GM19372 (cell line): Measurements from ENCODE around the gene KNG1.
"Not testable (repeated sequence)": the region's sequence is repeated elsewhere in the genome, so short reads cannot be mapped to it uniquely, and the experiment has no call there.

Experiments used
- ATAC-seq: cut with Tn5 transposase; IDR thresholded peaks from one replicate; pipeline ENCODE4 v1.9.1; 2021; ENCODE audit warnings: mild to moderate bottlenecking, low read depth, moderate library complexity; ENCODE audit not compliant: unreplicated experiment

KNG1 gene

DNA sequence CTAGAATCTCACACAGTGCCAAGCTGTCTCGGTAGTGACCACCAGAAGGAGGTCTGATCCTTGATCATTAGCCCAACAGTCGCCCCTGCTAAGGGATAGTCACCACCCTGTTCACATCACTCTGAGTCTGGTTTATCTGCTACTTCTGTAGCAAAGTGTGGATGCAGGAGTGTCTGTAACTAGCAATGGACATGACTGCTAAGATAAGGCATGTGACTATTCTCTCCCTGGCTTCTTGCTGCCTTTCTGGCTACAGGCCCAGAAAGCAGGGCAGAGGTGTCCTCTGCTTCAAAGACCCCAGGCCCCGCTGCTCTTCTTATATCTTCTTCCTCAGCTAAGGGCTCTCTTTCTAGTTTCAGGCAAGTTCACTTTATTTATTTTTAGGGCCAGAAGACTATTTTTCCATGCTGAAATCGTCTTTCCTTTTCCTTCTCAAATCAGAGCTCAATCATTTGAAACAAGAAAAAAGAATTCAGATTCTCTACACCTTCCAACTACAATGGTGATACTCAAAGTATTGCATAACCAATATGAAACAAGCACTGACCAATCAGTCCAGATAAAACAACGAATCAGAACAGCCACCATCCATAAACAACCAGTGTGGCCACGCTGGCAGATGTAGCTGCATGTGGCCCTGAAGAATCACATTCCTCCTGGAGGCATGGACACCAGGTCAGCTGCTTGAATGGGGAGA is 8.0 kb upstream of the KNG1 start:
- ATAC-seq: no peak

DNA sequence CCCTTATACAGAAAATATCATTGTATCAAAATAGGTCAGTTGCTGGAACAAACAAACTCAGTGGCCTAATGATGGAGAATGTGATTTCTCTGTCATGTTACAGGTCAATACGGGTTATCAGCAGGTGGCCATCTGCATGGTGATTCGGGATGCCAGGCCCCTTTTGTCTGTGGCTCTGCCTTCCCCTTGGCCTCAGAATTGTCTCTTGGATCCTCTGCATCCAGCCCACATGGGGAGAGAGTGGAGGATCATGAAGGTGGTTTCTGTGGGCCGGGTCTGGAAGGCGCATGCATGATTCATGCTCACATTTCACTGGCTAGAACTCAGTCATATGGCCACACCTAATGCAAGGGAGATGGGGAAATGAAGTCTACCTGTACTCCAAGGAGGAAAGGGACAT is 6.5 kb upstream of the KNG1 start:
- ATAC-seq: not testable (repeated sequence)

DNA sequence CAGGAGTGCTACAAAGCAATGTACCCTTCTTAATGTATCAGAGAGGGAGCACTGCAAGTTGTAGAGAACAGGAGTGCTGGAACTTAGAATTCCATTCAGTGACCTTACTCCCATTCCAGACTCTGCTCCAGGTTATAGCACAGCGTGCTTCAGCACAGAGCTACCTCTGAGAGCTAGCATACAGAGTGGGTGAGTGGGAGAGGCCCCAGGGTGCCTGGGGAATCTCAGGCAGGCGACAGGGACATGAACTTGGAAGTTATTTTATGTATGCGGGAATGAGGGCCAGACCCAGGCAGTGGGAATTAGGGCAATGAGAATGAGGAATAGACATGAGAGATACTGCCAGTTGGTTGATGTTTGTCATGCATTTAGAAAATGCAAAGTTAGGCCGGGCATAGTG is 3.7 kb upstream of the KNG1 start:
- no peak for ATAC-seq

DNA sequence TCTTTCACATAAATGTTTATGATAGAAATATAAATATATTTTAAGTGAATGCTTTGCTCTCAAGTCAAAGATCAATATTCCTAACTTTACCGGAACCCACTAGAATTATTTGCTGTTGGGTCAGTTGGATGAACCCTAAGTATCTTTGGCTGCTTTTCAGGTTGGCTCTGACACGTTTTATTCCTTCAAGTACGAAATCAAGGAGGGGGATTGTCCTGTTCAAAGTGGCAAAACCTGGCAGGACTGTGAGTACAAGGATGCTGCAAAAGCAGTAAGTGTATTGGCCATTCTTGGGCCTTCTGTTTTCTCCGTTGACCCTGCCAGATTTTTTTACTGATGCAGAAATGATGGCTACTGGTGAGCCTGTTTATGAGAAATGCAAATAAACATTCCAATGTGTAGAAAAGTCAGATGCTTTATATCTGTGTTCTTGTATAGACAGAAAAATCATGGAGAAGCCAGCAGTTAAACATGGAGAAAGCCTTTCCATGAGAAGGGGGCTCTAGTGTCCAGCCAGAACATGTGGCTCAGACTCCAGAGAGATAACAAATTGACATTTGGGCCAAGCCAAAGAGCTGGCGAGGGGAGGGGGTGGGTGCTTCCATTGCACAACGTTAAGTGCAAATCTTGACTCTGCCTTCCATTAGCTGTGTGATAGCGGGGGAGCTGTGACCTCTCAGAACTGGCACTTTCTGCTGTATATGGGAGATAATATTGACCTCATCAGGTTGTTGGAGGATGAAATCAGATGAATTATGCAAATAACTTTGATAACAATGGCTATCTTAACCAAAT is 3.0 kb downstream of the KNG1 start:
- no peak for ATAC-seq

DNA sequence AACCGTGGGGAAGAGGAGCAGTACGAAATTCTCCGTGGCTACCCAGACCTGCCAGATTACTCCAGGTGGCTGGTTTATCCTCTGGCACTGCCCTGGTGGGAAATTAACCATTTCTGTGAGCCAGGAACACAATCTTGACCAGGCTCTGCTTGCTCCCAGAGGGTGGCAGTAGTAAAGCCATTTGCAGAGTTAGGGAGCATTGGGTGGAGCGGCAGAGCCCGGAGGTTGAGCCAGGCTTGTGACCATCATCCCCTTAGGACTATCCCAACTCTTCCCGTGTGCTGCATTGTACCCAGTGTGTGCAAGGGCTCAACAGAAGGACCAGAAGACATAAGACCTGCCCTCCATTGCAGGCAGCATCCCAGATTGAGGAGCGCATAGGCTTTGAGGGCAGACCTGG is 5.3 kb downstream of the KNG1 start:
- ATAC-seq: no peak

DNA sequence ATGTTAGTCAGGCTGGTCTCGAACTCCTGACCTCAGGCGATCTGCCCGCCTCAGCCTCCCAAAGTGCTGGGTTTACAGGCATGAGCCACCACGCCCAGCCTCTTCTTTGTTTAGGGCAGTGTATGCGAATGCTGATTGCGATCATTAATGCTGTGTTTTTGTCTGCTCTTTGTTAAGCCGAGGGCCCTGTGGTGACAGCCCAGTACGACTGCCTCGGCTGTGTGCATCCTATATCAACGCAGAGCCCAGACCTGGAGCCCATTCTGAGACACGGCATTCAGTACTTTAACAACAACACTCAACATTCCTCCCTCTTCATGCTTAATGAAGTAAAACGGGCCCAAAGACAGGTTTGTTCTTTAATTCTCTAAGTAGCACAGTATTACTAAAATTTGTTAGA is 7.8 kb downstream of the KNG1 start:
- no peak for ATAC-seq

DNA sequence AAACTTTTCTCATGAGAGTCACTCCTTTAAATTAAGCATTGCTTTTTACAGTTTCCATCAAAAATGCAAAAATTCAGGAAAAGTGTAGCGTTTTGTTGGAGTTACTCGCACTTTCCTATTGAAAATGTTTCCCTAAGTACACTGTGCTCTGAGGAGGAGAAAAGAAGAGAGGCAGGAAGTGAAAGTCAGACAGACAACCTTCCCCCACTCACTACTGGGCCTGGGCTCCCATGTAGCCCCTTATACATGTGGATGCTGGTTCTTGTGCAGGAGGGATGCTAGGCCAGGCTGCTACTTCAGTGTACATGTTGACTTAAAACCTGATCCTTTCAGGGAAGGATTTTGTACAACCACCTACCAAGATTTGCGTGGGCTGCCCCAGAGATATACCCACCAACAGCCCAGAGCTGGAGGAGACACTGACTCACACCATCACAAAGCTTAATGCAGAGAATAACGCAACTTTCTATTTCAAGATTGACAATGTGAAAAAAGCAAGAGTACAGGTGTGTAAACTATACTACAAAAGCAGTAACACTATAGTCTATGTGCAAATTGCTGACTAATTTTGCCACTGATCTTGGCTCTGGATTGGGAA is 15.1 kb downstream of the KNG1 start:
- no peak for ATAC-seq

DNA sequence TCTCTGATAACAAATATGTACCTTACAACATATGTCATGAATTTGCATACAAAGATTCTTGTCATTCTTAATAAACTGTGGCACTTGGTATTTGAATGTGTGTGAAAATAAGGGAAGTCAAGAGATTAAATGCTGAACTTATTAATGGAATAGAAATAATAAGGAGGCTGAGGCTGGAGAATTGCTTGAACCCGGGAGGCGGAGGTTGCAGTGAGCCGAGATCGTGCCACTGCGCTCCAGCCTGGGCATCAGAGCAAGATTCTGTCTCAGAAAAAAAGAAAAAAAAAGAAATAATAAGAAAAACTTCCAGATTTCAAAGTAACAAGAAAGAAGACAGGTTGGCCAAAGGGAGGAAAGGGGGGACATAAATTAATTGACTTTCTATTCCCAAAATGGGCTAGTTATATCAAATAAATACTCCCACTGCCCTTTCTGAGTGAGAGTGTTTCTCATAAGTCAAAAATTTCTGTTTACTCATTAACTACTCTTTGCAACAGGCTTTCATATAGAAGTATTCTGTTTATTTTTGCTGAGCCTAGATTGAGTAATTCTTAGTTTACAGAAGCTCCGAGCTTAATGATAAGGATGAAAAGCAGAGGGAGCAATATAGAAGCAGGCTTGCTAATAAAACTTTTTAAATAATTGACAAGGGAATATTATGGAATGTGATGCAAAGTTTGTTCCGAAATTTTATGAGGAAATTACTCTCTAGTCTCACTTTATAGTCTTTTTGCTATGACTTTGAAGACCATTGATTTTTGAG is 25.6 kb downstream of the KNG1 start:
- ATAC-seq: no peak

DNA sequence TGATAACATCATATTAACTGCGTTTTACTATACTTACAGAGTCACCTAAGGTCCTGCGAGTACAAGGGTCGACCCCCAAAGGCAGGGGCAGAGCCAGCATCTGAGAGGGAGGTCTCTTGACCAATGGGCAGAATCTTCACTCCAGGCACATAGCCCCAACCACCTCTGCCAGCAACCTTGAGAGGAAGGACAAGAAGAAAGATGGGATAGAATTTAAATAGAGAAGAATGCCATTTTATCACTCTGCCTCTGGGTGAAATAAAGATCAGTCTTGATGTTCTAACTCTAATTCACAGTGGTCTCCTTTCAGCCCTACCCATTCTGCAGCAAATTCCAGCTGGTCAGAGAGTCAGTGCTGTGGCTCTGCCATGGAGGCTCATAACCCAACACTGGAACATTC is 26.5 kb downstream of the KNG1 start:
- no peak for ATAC-seq

DNA sequence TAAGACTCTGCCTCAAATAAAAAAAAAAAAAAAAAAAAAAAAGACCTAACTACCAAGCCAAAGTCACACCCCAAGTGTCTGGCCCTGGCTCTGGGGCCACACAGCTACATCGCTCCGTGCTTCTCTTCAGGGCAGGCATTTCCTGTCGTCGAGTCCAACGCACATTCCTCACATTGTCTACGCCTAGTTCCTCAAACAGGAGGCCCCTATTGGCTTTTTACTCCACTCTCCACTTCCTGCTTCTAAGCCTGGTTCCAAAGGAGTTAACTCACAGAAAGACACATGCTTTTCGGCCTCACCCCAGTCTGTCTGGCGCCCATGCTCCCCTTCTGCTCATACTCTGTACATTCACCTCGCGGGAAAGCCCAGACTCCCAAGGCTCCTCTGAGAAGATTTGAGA is 28.8 kb downstream of the KNG1 start:
- ATAC-seq: no peak

DNA sequence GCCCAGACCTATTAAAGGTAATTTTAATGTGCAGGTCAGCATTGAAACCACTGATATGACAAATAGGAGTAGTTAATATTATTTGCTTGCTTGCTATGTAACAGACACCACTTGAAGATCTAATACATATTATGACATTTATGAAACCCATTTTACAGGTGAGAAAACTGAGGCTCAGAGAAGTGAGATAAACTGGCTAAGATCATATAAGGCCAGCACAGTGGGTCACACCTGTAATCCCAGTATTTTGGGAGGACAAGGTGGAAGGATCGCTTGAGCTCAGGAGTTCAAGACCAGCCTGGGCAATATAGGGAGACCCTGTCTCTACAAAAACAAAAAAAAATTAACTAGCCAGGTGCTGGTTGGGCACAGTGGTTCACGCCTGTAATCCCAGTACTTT is 33.2 kb downstream of the KNG1 start:
- no peak for ATAC-seq

DNA sequence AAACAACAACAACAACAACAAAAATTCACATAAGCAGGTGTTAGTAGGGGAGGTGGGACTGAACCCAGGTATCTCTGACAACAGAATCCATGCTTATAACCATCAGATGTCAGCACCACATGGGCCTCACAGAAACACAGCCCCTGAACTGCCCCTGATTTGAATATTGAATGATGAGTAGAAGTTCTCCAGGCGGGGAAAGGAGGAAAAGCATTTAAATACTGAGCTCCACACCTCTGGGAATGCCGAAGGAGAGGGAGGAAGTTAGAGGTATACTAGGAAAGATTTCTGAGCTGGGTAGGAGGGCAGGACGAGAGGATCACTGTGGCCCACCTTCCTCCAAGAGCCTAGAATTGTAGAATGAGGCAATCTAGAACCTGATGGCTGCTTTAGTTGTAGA is 34.3 kb downstream of the KNG1 start:
- no peak for ATAC-seq

DNA sequence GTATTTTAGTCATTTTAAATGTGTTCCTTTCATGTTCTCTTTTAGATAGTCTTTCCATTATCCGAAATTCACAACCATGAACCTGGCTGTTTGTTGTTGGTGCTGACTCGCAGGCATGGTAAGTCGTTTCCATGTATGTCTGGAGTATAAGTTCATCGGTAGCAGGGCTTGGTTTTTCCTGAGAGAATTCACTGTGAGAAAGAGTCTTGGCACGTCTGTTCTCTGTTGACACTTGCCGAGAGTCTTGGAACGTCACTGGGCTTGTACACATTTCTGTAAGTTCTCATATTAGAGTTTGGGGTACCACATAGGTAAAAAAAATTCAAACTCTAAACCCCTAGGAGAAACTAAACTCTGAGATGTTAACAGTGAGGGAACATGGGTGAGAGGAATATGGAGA is 36.8 kb downstream of the KNG1 start:
- no peak for ATAC-seq

DNA sequence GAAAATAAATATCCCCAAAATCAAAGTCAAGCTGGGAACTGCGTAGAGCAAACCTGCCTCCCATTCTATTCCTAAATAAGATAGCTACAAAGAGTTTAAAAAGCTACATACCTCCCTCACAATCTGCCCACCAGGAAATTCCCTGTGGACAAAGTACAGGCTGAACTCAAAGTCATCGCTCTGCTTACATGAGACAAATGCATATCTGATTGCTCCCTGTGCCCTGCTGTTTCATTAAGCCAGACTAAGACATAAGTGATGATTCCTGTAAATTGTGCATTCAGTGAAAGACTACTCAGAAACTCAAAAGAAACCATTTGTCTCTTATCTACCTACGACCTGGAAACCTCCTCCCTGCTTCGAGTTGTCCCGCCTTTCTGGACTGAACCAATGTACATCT is 37.7 kb downstream of the KNG1 start:
- no peak for ATAC-seq

DNA sequence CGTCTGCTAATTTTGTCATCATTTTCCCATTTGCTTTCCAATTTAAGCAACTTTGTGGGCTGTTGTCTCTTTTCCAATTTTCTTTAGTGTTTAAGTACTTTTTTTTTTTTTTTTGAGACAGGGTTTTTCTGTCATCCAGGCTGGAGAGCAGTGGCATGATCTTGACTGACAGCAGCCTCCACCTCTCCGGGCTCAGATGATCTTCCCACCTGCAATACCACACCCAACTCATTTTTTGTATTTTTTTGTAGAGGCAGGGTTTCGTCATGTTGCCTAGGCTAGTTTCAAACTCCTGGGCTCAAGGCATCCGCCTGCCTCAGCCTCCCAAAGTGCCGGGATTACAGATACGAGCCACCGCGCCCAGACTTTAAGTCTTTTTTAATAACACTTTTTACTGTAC is 40.1 kb downstream of the KNG1 start:
- ATAC-seq: no peak

DNA sequence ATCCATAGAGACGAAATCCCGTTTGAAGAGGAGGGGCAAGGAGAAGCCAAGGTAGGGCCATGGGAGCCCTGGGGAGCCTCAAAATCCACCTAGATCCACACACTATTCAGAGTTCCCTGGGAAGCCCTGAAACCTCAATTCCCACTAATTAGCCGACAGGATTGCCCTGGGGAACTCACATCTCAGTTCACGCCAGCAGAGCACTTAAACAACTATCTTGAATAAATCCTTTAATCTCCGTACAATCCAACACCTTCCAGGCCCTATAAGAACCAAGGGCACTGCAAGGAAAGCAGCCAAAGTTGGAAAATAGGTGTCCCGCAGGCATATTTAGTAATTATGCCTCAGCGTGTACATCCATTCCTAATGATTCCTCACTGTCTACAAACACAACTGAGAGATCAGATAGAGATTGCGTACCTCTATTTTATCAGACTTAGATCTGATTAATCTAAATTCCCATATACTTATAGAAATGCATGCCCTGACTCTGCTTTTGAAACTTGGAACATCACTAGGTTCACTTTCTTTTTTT is 40.6 kb downstream of the KNG1 start:
- ATAC-seq: no peak

DNA sequence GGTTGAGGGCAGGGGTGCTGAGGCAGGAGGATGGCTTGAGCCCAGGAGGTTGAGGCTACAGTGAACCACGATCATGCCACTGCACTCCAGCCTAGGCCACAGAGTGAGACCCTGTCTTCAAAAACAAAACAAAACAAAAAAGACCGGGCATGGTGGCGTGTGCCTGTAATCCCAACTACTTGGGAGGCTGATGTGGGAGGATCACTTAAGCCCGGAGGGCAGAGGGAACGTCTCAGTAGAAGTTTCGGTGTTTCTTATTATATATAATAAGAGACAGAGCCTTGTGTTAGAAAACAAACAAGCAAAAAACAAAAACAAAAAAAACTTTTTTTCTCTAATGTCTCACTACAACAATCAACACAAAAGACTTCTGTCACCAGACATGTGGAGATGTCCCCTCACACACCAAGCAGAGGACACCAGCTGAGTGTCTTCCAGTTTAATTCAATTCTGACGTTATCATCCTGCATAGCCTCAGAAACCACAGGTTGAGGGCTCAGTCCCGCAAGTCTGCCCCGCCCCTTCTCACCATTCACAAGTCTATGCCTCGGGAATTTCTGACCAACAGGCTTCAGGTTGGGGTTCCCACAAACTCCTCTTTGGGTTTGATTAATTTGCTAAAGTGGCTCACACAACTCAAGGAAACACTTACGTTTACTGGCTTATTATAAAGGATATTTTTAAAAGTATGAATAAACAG is 42.2 kb downstream of the KNG1 start:
- ATAC-seq: no peak

DNA sequence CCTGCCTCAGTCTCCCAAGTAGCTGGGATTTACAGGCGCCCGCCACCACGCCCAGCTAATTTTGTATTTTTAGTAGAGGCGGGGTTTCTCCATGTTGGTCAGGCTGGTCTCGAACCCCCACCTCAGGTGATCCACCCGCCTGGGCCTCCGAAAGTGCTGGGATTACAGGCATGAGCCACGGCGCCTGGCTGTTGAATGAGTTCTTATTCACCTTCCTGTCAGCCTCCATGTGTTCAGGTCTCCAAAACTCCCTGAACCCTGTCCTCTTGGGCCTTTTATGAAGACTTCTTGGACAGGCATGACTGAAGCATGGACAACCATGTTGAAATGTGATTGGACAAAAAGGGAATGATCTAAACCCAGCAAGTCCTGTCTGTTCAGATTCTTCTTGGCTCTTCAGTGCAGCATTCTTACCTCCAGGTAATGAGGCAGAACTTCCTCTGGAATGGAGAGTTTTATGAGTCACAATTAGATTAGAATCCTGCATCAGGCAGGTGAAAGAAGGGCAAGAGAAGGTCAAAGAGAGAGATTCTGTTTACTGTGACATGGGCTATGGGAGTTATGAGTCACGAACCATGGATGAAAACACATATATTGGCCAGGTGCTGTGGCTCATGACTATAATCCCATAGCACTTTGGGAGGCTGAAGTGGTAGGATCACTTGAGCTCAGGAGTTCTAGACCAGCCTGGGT is 43.1 kb downstream of the KNG1 start:
- no peak for ATAC-seq

DNA sequence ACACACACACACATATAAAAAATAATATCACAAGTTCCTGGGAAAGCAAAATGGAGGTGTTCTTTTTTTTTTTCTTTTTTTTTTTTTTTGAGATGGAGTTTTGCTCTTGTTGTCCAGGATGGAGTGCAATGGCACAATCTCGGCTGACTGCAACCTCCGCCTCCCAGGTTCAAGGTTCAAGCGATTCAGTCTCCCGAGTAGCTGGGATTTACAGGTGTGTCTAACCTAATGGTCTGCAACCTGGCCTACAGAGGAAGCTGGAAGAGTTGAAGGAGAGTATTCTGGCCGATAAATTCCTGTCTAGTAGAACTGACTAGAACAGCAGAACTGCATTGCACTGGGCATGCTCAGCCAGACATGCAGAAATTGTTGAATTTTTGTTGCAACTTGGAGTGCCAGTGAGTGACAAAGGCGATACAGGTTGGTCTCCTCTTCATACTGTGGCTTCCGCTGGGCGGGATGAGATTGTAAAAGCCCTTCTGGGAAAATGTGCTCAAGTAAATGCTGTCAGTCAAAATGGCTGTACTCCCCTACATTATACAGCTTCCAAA is 43.8 kb downstream of the KNG1 start:
- no peak for ATAC-seq
